ENCODE results near the gene HSF2BP. TPM values are rescaled to one million over a fixed set of nuclear protein-coding genes. Genes with fewer than 3 reads are reported as not detected.
A peak's percentile ranks its signal among the peaks of the same experiment; 100 is the strongest.

HSF2BP gene
- total RNA-seq, 1 donor from 2014 or later, result 3.4 TPM

GRCh38 chr21:43611598-43612369 is 47.5 kb downstream of the HSF2BP start:
- H3K27ac Mint-ChIP-seq (ENCODE audit: unreplicated experiment), result peak overlapping the region; percentile 91
- TF ChIP-seq CTCF (IDR thresholded peaks at IDR 0.05), result peak; percentile 84
- peaks cover 15% of the 10 kb centered on the region for H3K36me3 Mint-ChIP-seq (ENCODE audit: unreplicated experiment)
- peak overlapping the region; percentile 16 for H3K4me3 Mint-ChIP-seq (ENCODE audit: unreplicated experiment)
- H3K27me3 Mint-ChIP-seq (ENCODE audit: unreplicated experiment), result no peaks in the 10 kb centered on the region
- peaks cover 67% of the 10 kb centered on the region for H3K4me1 Mint-ChIP-seq (ENCODE audit: unreplicated experiment)
- H3K9me3 Mint-ChIP-seq (ENCODE audit: unreplicated experiment), result peaks cover 12% of the 10 kb centered on the region
- no peak for DNase-seq (ENCODE audit: extremely low spot score, unreplicated experiment)

- TF ChIP-seq CTCF (IDR thresholded peaks at IDR 0.05), result no peak
- H3K9me3 Mint-ChIP-seq (ENCODE audit: unreplicated experiment), result peaks cover 12% of the 10 kb centered on the region
- peaks cover 9% of the 10 kb centered on the region for H3K36me3 Mint-ChIP-seq (ENCODE audit: unreplicated experiment)
- peak overlapping the region; percentile 1 for H3K4me3 Mint-ChIP-seq (ENCODE audit: unreplicated experiment)
- peaks cover 67% of the 10 kb centered on the region for H3K4me1 Mint-ChIP-seq (ENCODE audit: unreplicated experiment)
- no peaks in the 10 kb centered on the region for H3K27me3 Mint-ChIP-seq (ENCODE audit: unreplicated experiment)
- peak overlapping the region; percentile 88 for H3K27ac Mint-ChIP-seq (ENCODE audit: unreplicated experiment)
- no peak for DNase-seq (ENCODE audit: extremely low spot score, unreplicated experiment)
These were observed 49.6 kb downstream of the HSF2BP start for GRCh38 chr21:43609501-43610340.

GRCh38 chr21:43608664-43609063 is 50.6 kb downstream of the HSF2BP start:
- TF ChIP-seq CTCF (IDR thresholded peaks at IDR 0.05), result no peak
- Mint-ChIP-seq H3K9me3 (ENCODE audit: unreplicated experiment) (peaks cover 12% of the 10 kb centered on the region), H3K4me3 (ENCODE audit: unreplicated experiment) (no peak overlapping the region), H3K36me3 (ENCODE audit: unreplicated experiment) (peaks cover 9% of the 10 kb centered on the region), H3K4me1 (ENCODE audit: unreplicated experiment) (peaks cover 61% of the 10 kb centered on the region), H3K27me3 (ENCODE audit: unreplicated experiment) (no peaks in the 10 kb centered on the region), H3K27ac (ENCODE audit: unreplicated experiment) (peak overlapping the region; percentile 88)
- DNase-seq (ENCODE audit: extremely low spot score, unreplicated experiment), result no peak

GRCh38 chr21:43608225-43608624 is 51.1 kb downstream of the HSF2BP start:
- DNase-seq (ENCODE audit: extremely low spot score, unreplicated experiment), result no peak
- H3K9me3 Mint-ChIP-seq (ENCODE audit: unreplicated experiment), result peaks cover 12% of the 10 kb centered on the region
- H3K27ac Mint-ChIP-seq (ENCODE audit: unreplicated experiment), result peak overlapping the region; percentile 88

More at GRCh38 chr21:43608225-43608624, 51.1 kb downstream of the HSF2BP start:
- H3K36me3 Mint-ChIP-seq (ENCODE audit: unreplicated experiment), result peaks cover 9% of the 10 kb centered on the region
- no peak overlapping the region for H3K4me3 Mint-ChIP-seq (ENCODE audit: unreplicated experiment)
- H3K4me1 Mint-ChIP-seq (ENCODE audit: unreplicated experiment), result peaks cover 56% of the 10 kb centered on the region
- H3K27me3 Mint-ChIP-seq (ENCODE audit: unreplicated experiment), result no peaks in the 10 kb centered on the region
- TF ChIP-seq CTCF (IDR thresholded peaks at IDR 0.05), result no peak
